NCI-H524 treated with DMSO at 0.1 percent for 48 hours (cell line): ENCODE results near the gene TMTC2.

Experiments
- DNase-seq: peaks from one replicate; lab custom pipeline; 2025; lab: John Stamatoyannopoulos, UW

Gene TMTC2

DNA sequence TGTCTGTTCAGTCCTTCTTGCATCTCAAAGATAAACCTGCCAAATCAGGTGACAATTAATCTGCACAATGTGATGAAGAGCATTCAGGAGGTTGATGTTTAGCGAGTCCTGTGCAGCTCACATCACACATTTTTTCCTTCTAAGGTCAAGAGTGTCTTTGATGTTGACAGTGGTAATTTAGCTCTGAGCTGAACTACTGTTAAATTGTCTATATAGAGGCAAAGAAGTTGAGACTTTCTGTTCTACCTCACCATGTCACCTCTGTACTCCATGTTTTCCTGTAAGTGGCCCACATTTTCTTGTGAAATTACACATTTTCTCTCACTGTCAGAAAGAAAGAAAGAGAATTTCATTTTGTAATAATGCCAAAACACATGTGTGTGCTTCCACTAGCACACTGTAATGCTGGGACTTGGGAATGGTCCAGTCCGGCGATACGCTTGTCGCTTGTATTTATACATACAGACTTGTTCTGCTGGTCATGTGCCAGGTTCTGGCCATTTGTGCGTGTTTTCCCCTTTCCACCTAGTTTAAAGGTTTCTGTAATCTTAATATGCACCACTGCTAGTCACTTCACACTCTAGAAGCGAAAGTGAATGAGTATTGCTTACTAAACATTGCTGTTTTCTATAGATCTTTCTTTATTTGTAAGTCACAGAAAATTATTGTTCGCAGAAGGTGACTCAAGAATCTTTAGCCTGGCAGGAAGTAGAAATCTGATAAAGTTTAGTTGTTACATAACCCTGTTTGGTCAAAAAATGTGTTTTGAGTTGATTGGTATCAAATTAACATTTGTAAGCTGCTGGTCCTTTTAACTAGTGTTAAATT, 328.9 kb downstream of the TMTC2 start:
- no peak for DNase-seq

DNA sequence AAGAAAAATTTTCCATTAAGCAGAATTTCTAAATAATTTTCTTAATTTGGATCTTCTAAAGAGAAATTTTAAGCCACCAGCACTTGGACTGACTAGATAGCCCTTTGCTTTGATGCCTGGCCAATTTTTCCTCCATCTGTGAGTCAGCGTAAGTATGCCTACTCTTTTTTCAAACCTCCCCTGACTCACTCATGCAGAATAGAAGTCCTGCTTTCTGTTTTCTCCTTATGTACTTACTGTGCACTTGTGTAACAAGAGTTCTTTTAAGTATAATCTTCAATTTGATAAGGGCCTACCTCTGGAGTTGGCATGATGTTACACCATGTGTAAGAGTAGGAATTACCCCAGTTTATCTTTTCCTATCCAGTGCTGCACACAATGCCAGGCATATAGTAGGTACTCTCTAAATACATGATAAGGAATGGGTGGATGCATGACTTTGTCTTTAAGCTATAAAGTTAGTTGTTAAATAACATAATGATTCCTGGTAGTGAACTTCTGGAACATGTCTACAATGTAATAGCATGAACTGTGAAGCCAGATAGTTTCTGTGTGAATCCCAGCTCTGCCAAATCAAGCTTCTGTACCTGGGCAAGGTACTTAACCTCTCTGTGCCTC, 329.6 kb downstream of the TMTC2 start:
- DNase-seq, result no peak

- no peak for DNase-seq
Observed at GRCh38 chr12:83016991-83017390, 330.3 kb downstream of the TMTC2 start.

DNA sequence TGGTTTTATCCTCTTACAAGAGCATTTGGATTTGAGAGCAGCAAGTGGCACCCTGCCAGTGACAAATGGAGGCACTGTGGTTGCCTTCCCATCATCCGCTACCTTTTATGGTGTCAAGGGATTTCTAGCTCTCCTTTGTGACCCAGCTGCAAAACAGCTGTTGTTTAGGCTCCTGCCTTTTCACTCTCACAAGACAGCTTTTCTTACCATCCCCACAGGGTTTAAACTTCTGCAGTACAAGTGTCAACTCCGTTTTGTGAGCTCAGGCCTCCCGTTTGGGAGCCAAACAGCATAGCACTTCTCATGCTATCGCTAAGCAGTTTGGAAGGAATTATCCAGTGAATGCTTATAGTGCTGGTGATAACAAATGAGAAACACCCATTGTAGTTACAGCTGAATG, 331.4 kb downstream of the TMTC2 start:
- DNase-seq, result no peak

DNA sequence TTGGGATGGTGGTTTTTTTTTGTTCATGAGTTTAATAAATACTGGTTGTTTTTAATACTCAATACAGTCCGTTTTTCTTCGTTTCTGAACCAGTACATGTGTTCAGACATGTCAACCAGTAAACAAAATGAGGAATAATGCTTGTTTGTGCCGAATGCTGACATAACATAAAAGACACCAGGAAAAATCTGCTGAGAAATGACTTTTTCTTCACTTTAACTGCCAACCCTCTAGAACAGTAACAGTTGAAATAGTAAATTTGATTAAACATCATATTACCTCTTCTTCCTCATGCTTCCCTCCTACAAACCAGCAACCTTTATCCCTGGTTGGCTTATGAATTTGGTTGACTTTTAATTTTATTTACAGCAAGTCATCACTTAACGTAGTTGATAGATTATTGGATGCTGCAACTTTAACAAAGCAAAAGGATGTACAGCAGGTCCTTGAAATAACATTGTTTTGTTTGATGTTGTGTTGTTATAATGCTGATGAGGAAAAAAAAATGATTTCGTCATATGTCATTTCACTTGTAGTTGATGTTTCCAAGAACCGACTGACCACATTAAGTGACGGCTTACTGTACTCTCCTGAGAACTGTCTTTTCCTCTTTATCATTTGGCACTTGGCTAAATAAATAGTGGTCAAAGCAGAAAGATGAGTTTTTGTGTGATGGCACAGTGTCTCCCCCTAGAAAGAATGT, 340.5 kb downstream of the TMTC2 start:
- DNase-seq, result no peak

GRCh38 chr12:83031196-83031595, 344.5 kb downstream of the TMTC2 start:
- DNase-seq, result no peak

GRCh38 chr12:83036847-83037246, 350.1 kb downstream of the TMTC2 start:
- no peak for DNase-seq

DNA sequence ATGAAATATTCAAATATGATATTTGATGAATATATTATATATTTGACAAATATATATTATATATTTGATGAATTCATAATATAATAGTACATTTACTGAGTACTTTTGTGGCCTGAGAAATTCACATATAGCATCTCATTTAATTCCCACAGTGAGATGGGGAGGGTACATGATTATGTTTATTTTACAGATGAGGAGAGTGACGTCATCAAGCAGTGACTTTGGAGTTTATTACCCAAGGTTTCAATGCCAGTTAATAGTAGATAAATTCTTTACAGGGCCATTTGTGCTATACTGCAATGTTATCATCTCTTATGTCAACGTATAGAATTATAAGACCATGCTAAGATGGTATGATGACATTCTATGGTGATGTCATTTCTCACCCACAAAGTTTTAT, 352.7 kb downstream of the TMTC2 start:
- DNase-seq, result no peak

DNA sequence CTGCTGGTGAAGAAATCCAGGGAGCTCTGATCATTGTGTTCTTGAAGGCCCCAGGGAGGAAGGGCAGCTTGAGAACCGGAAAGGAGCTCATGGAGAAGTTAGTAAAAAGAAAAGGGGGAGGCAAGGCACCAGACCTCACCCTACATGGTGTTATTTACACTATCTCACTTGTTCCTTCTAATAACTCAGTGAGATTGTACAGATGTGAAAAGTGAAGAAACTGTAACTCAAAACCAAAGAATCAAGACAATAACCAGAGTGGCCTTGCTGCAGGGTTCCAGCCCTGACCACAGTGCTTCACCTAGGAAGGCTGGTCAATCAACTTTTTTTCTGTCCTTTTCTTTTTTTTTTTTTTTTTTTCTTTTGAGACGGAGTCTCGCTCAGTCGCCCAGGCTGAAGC, 353.6 kb downstream of the TMTC2 start:
- DNase-seq, result no peak

DNA sequence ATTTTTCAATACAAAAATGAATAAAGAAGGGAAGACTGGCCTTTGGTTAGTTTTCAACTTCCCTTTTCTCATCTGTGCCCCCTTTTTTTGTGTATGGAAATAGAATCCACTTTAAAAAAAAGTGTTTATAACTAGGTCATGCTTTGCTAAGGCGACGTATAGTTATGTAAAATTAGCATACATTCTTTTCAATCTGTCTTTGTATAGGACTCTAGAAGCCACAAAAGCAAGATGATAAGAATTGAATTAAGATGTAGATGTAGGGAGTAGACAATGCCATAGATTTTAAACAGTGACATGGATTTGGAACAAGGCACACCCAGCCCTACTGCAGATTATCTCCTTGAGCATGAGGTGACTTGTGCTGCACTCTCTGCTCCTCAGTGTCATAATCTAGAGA, 354.3 kb downstream of the TMTC2 start:
- DNase-seq, result no peak

- DNase-seq, result no peak
Observed at GRCh38 chr12:83042441-83043200, 355.9 kb downstream of the TMTC2 start.

- DNase-seq, result no peak
Observed at GRCh38 chr12:83044736-83045135, 358.0 kb downstream of the TMTC2 start.

DNA sequence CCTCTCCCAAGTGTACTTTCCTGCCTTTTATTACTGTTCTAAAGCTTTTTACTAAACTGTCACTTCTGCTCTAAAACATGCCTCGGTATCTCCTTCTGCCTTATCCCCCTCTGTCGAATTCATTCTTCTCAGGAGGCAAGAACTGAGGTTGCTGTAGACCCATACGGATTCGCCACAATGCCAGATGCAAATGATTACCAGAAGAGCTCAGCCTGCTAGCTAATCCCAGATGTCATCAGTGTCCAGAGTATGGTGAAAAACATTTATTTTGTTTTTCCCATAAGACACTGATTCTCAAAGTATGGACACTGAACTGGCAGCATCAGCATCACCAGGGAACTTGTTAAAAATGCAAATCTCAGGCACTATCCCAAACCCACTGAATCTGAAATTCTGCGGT, 359.3 kb downstream of the TMTC2 start:
- no peak for DNase-seq

DNA sequence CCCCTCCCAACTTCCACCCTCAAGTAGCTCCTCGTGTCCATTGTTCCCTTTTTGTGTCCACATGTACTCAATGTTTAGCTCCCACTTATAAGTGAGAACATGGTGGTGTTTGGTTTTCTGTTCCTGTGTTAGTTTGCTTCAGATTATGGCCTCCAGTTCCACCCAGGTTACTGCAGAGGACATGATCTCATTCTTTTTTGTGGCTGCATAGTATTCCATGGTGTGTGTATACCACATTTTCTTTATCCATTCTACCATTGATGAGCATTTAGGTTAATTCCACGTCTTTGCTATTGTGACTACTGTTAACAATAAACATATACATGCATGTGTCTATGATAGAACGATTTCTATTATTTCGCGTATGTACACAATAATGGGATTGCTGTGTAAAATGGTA, 362.6 kb downstream of the TMTC2 start:
- DNase-seq, result no peak

- no peak for DNase-seq
Observed at GRCh38 chr12:83052890-83053541, 366.3 kb downstream of the TMTC2 start.

DNA sequence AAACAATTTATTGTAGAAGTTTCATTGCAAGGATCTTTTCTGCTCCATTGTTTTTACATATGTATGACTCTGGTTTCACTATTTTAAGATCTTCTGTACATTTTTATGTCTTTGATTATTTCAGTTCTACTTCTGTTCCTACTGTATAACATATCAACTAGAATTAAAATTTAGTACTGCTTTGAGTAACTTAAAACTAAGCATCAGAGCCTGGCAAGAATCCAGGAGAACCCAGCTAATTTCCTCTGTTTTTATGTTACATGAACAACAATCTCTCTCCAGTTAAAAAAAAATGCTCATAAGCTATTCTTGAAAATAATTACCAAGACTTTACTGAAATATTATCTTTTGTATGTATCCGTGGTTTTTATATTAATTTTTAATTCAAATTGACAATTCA, 370.7 kb downstream of the TMTC2 start:
- no peak for DNase-seq

DNA sequence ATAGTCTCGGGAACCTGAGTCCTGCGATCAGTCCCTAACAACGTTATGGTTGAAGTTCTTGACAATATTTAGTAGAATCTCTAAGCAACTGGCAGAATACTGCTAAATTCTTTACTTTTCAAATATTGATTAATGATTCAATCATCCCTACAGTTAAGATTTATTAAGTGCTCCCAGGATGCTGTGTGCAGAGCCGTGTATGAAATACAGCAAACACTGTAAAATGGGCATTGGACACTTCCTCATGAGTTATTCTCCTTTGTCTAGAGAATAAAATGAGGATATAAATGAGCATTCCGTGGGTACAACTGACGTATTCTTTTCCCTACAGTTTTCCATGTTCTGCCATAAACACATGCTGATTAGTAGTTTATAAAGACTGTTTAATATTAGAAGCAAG, 372.4 kb downstream of the TMTC2 start:
- no peak for DNase-seq

DNA sequence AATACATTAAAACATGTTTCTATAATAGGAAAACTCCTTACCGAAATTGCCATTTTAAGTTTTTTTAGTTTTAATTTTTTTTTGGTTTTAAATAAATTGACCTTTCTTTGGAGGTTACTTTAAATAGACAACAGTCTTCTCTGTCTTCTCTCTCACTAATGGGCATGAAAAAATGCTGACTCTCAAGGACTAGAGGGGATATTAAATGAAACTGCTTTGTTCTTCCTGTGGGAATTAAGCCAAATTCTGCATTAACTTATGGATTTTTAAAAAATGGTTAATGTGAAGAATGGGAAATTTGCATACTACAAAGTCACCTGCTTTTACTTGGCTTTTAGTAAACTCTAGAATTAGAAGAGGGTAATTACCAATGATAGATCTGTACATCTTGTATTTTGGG, 378.9 kb downstream of the TMTC2 start:
- no peak for DNase-seq

GRCh38 chr12:83067981-83068380, 381.3 kb downstream of the TMTC2 start:
- no peak for DNase-seq

DNA sequence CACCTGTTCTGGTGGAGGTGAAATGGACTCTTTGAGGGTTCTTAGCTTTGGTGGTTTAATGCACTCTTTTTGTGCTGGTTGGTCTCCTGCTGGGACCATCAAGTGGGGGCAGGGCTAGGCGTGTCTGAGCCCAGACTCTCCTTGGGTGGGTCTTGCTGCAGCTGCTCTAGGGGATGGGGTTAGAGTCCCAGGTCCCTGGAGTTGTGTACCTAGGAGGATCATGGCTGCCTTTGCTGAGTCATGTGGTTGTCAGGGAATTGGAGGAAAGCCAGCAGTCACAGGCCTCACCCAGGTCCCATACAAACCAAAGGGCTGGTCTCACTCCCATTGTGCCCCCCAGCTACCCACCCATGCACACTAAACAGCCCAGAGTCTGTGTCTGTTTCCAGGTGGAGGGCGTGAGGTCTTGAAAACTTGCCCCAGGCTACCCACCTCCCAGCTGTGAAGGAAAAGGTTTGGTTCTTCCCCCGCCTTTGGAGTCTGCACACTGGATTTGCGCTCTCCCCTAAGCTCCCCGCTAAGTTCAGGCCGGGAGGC, 387.7 kb downstream of the TMTC2 start:
- no peak for DNase-seq

DNA sequence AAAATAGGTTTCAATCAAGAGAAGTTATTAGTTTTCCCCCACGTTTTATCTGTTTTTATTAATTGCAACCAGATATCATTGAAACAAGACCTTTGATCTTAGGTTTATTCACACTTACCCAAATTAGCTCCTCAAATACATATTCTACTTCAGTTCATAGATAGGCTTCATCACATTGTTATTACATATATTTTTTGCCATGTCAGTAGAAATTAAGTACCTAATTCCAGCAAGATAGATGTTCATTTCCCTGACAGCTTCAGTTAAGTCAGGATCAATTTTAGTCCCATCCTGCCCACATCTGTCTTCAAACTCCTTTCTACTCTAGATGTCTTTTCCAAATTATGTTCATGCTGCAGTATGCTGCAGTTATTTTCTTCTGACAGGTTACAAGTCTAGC, 388.8 kb downstream of the TMTC2 start:
- DNase-seq, result no peak

GRCh38 chr12:83077041-83077440, 390.3 kb downstream of the TMTC2 start:
- no peak for DNase-seq
